ENCODE results near the gene OR5K4. TPM values are rescaled to one million over a fixed set of nuclear protein-coding genes. Genes with fewer than 3 reads are reported as not detected.

OR5K4 gene, protein sequence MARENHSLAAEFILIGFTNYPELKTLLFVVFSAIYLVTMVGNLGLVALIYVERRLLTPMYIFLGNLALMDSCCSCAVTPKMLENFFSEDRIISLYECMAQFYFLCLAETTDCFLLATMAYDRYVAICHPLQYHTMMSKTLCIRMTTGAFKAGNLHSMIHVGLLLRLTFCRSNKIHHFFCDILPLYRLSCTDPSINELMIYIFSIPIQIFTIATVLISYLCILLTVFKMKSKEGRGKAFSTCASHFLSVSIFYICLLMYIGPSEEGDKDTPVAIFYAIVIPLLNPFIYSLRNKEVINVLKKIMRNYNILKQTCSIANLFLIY
- not detected for total RNA-seq

GRCh38 chr3:98353554-98353953 lies at the start of gene OR5K4:
Gene OR5K4 (plus strand): TSS chr3:98353854. CDS start chr3:98353854, 0 bp downstream.
- TF ChIP-seq, protein P1, sequence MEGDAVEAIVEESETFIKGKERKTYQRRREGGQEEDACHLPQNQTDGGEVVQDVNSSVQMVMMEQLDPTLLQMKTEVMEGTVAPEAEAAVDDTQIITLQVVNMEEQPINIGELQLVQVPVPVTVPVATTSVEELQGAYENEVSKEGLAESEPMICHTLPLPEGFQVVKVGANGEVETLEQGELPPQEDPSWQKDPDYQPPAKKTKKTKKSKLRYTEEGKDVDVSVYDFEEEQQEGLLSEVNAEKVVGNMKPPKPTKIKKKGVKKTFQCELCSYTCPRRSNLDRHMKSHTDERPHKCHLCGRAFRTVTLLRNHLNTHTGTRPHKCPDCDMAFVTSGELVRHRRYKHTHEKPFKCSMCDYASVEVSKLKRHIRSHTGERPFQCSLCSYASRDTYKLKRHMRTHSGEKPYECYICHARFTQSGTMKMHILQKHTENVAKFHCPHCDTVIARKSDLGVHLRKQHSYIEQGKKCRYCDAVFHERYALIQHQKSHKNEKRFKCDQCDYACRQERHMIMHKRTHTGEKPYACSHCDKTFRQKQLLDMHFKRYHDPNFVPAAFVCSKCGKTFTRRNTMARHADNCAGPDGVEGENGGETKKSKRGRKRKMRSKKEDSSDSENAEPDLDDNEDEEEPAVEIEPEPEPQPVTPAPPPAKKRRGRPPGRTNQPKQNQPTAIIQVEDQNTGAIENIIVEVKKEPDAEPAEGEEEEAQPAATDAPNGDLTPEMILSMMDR (IDR thresholded peaks at IDR 0.05) = no peak
- Mint-ChIP-seq H3K4me3 (no peak within 1 kb of the TSS), H3K9me3 (peaks cover 3% of the 10 kb centered on the region), H3K27me3 (peaks cover 5% of the 10 kb centered on the region), H3K27ac (no peak within 1 kb of the TSS), H3K36me3 (ENCODE audit: low read depth) (peaks cover 2% of the 10 kb centered on the region), H3K4me1 (ENCODE audit: low read depth) (no peaks in the 10 kb centered on the region)
- ATAC-seq (no peak), DNase-seq (no peak)
- POLR2A ChIA-PET = no interaction called here
- intact Hi-C loops (cut with micrococcal nuclease) = no loop called here
- CTCF ChIA-PET = no interaction called here

DNA sequence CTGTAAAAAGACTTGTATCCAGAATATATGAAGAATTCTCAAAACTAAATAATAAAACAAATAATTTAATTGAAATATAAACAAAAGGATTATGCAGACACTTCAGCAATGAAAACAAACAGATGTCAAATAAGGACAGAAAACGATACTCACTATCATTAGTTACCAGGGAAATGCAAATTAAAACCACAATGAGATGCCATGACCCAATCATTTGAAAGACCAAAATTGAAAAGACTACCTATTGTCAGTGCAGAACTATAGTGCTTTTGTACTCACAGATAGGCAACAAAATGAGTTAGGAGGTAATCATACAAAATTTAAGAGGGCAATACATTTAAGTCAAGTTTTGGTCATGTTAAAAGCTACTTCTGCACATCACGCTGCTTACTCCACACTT lies 31.6 kb upstream of the OR5K4 start:
- no peaks in the 10 kb centered on the region for H3K9me3 Mint-ChIP-seq
- no peak overlapping the region for H3K4me3 Mint-ChIP-seq
- ChIA-PET CTCF (no interaction called here), POLR2A (no interaction called here)
- no peaks in the 10 kb centered on the region for H3K4me1 Mint-ChIP-seq (ENCODE audit: low read depth)
- ATAC-seq = no peak
- intact Hi-C loops (cut with micrococcal nuclease) = no loop called here
- peaks cover 10% of the 10 kb centered on the region for H3K27me3 Mint-ChIP-seq
- DNase-seq = no peak
- TF ChIP-seq, protein P1 (IDR thresholded peaks at IDR 0.05) = no peak
- H3K36me3 Mint-ChIP-seq (ENCODE audit: low read depth) = no peaks in the 10 kb centered on the region
- H3K27ac Mint-ChIP-seq = no peak overlapping the region

DNA sequence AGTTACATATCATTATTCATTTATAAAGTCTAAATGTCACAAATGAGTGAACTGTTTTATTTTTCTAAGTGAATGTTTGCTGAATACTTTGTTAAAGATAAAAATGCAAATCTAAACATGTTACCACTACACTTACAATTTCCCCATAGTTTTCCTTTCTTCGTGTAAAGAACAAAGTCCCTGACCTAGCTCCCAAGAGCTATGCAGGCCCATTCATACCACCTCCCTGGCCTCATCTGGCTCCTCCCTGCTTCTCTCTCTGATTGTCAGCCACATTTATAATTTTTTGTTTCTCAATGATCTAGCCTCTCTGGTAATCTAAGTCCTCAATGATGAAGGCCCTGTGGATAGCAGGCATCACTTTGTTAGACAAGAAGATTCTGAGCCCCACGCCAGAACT lies 31.0 kb upstream of the OR5K4 start:
- DNase-seq (no peak), ATAC-seq (no peak)
- Mint-ChIP-seq H3K36me3 (ENCODE audit: low read depth) (no peaks in the 10 kb centered on the region), H3K27ac (no peak overlapping the region), H3K4me1 (ENCODE audit: low read depth) (no peaks in the 10 kb centered on the region), H3K4me3 (no peak overlapping the region), H3K9me3 (no peaks in the 10 kb centered on the region), H3K27me3 (peaks cover 10% of the 10 kb centered on the region)
- TF ChIP-seq, protein P1 (IDR thresholded peaks at IDR 0.05) = no peak
- ChIA-PET POLR2A (no interaction called here), CTCF (no interaction called here)
- intact Hi-C loops (cut with micrococcal nuclease) = no loop called here

- TF ChIP-seq, protein P1 (IDR thresholded peaks at IDR 0.05) = no peak
- Mint-ChIP-seq H3K27me3 (peaks cover 12% of the 10 kb centered on the region), H3K4me1 (ENCODE audit: low read depth) (no peaks in the 10 kb centered on the region), H3K36me3 (ENCODE audit: low read depth) (no peaks in the 10 kb centered on the region), H3K9me3 (no peaks in the 10 kb centered on the region), H3K4me3 (no peak overlapping the region), H3K27ac (no peak overlapping the region)
- ATAC-seq (no peak), DNase-seq (no peak)
- CTCF ChIA-PET = interaction anchor here (1.0 kb wide), 1 partner anchor 283 kb away, joined by 4 read pairs; no protein-coding TSS in a partner anchor
- intact Hi-C loops (cut with micrococcal nuclease) = no loop called here
- POLR2A ChIA-PET = no interaction called here
Measured at GRCh38 chr3:98323425-98323824, 30.2 kb upstream of the OR5K4 start.

DNA sequence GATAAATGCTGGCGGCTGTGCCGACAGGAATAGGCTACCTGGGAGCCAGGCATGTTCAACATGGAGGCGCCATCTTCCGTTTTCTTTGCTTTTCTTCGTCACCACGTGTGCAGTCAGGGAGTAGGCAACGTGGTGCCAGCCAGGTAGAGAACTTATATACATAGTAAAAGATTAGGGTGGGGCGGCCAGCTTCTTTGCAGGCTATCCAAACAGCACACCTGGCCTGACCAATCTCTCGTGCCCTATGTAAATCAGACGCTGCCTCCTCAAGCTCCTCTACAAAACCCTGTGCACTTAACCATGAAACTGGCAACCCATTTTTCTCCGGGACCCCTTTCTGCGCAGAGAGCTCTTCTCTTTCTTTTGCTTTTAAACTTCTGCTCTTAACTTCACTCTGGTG lies 28.6 kb upstream of the OR5K4 start:
- H3K4me1 Mint-ChIP-seq (ENCODE audit: low read depth) = no peaks in the 10 kb centered on the region
- TF ChIP-seq, protein P1 (IDR thresholded peaks at IDR 0.05) = no peak
- ChIA-PET POLR2A (interaction anchor here (0.6 kb wide), 1 partner anchor 19 kb away, joined by 6 read pairs; no protein-coding TSS in a partner anchor), CTCF (no interaction called here)
- H3K36me3 Mint-ChIP-seq (ENCODE audit: low read depth) = no peaks in the 10 kb centered on the region
- H3K4me3 Mint-ChIP-seq = no peak overlapping the region
- no peak for DNase-seq
- intact Hi-C loops (cut with micrococcal nuclease) = no loop called here
- H3K27ac Mint-ChIP-seq = no peak overlapping the region
- ATAC-seq = no peak
- peaks cover 12% of the 10 kb centered on the region for H3K27me3 Mint-ChIP-seq
- no peaks in the 10 kb centered on the region for H3K9me3 Mint-ChIP-seq
